Measurements from ENCODE around the gene B4GALNT1.
"Not testable (repeated sequence)": the region's sequence is repeated elsewhere in the genome, so short reads cannot be mapped to it uniquely, and the experiment has no call there.

B4GALNT1 gene

DNA sequence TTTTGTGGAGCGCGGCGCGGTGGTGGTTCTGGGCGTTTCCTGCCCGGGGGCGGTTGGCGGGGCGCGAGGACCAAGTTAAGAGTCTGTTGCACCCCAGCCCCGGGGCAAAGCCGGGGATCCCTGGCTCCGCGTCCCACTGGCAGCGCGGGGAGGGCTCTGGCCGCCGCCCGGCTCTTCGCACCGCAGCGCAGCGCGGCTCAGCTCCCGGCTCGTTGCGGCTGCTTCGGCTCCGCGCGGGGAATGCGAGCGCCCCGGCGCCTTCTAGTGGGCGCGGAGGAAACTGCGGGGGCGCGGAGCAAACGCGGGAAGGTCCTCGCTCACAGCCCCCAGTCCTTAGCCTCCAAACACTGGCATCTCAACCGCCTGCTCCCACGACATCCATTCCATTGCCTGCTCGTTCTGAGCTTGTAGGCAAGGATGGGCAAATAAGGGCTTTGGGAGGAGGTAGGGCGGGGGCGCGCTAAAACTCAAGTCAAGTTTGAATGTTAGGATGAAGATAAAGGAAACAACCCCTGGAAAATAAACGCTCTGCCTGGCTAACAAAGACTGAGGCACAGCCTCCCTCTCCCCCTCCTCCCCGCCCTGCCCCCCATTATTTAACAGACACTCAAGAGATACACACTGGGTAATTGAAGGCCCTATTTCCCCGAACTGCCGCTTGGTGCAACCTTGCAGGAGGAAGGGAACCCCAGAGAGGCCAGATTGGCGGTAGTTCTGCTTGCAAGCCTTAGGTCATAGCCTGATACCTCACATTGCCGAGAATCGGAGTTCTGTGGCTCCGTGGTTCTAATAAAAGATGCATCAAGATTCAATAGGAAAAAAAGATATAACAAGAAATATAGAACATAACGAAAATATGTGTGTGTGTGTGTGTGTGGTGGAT, at the start of gene B4GALNT1:
B4GALNT1 (minus strand) TSS at position 244 of the 883 bp plus-strand sequence. CDS start 1,069 bp downstream, outside the sequence.
- peak within 1 kb of the TSS; percentile 58 for H3K4me3 ChIP-seq (ENCODE audit: low read length)
- peak; percentile 48 for DNase-seq (ENCODE audit: low read depth)
- TF ChIP-seq CTCF (conservative IDR thresholded peaks at IDR 0.05; ENCODE audit: low read length) = peak; percentile 63

- DNase-seq (ENCODE audit: low read depth) = no peak
- no peak for TF ChIP-seq CTCF (conservative IDR thresholded peaks at IDR 0.05; ENCODE audit: low read length)
- H3K4me3 ChIP-seq (ENCODE audit: low read length) = no peak overlapping the region
Measured at GRCh38 chr12:57679697-57680096, 46.7 kb upstream of the B4GALNT1 start.

GRCh38 chr12:57677947-57678346, 44.9 kb upstream of the B4GALNT1 start:
- not testable (repeated sequence) for H3K4me3 ChIP-seq (ENCODE audit: low read length); DNase-seq (ENCODE audit: low read depth)

DNA sequence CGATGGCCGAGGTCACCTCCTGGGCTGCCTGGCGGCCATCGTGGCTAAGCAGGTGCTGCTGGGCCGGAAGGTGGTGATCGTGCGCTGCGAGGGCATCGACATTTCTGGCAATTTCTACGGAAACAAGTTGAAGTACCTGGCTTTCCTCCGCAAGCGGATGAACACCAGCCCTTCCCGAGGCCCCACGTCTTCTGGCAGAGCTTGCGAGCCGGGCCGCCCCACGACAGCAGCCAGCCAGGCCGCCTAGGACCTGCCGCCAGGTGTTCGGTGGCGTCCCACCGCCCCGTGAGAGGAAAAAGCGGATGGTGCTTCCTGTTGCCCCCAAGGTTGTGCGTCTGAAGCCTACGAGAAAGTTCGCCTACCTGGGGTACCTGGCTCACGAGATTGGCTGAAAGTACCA, 41.7 kb upstream of the B4GALNT1 start:
- TF ChIP-seq CTCF (conservative IDR thresholded peaks at IDR 0.05; ENCODE audit: low read length) = no peak
- DNase-seq (ENCODE audit: low read depth) = no peak
- no peak overlapping the region for H3K4me3 ChIP-seq (ENCODE audit: low read length)

- no peak for DNase-seq (ENCODE audit: low read depth)
- no peak for TF ChIP-seq CTCF (conservative IDR thresholded peaks at IDR 0.05; ENCODE audit: low read length)
Measured at GRCh38 chr12:57672801-57673200, 39.8 kb upstream of the B4GALNT1 start.

DNA sequence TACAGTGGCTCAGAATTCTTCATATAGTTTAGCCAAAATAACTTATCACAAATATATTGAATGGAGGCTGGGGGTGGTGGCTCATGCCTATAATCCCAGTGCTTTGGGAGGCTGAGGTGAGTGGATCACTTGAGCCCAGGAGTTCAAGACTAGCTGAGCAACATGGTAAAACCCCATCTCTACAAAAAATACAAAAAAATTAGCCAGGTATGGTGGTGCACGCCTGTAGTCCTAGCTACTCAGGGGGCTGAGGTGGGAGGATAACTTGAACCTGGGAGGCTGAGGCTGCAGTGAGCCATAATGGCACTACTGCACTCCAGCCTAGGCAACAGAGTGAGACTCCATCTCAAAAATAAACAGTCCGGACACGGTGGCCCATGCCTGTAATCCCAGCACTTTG, 38.8 kb upstream of the B4GALNT1 start:
- DNase-seq (ENCODE audit: low read depth); H3K4me3 ChIP-seq (ENCODE audit: low read length): not testable (repeated sequence)

More at GRCh38 chr12:57672801-57673200, 39.8 kb upstream of the B4GALNT1 start:
- H3K4me3 ChIP-seq (ENCODE audit: low read length) = no peak overlapping the region

- not testable (repeated sequence) for DNase-seq (ENCODE audit: low read depth); H3K4me3 ChIP-seq (ENCODE audit: low read length)
Measured at GRCh38 chr12:57669691-57670090, 36.7 kb upstream of the B4GALNT1 start.

DNA sequence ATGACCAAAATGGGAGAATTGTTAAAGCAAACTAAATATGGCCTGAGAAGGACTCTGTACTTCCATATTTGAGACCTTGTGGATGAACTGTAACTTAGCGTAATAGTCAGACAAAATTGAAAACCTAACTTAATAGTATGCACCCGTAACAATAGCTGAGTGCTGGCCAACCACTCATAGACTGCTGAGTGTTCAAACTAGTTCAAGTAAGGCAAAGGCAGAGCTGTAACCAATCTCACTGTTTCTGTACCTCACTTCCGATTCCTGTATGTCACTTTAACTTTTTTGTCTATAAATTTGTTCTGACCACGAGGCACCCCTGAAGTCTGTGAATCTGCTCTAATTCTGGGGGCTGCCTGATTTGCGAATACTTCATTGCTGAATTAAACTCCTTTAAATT, 33.9 kb upstream of the B4GALNT1 start:
- DNase-seq (ENCODE audit: low read depth) = no peak
- TF ChIP-seq CTCF (conservative IDR thresholded peaks at IDR 0.05; ENCODE audit: low read length) = no peak
- no peak overlapping the region for H3K4me3 ChIP-seq (ENCODE audit: low read length)

DNA sequence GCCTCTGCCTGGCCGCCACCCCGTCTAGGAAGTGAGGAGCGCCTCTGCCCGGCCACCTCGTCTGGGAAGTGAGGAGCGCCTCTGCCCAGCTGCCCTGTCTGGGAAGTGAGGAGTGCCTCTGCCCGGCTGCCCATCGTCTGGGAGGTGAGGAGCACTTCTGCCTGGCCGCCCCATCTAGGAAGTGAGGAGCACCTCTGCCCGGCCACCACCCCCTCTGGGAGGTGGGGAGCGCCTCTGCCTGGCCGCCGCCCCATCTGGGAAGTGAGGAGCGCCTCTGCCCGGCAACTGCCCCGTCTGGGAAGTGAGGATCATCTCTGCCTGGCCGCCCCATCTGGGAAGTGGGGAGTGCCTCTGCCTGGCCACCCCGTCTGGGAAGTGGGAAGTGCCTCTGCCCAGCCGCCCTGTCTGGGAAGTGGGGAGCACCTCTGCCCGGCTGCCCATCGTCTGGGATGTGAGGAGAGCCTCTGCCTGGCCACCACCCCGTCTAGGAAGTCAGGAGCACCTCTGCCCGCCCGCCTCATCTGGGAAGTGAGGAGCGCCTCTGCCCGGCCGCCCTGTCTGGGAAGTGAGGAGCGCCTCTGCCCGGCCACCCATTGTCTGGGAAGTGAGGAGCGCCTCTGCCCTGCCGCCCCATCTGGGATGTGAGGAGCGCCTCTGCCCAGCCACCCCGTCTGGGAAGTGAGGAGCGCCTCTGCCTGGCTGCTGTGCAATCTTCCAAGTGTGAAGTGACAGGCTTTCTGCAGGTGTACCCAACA, 32.2 kb upstream of the B4GALNT1 start:
- DNase-seq (ENCODE audit: low read depth); H3K4me3 ChIP-seq (ENCODE audit: low read length): not testable (repeated sequence)

Data from AG10803 (cell line).